IPS DF 6.9 (cell line): Measurements from ENCODE around the gene SMPDL3B.

Experiments
- DNase-seq: peaks from one replicate; pipeline ENCODE4 v3.0.0-alpha.2; 2013; ENCODE audit warnings: low read depth, low spot score
- H3K27ac ChIP-seq: one replicate; pipeline ENCODE4 v1.5.1; 2013; ENCODE audit warnings: low read length, control low read depth
- H3K27me3 ChIP-seq: 2 replicates; pipeline ENCODE4 v1.6.1; 2013; ENCODE audit warnings: mild to moderate bottlenecking, low read length; ENCODE audit not compliant: control insufficient read depth, insufficient read depth
- H3K36me3 ChIP-seq: 2 replicates; pipeline ENCODE4 v1.6.1; 2013; ENCODE audit warnings: low read length; ENCODE audit not compliant: control insufficient read depth, insufficient read depth
- H3K4me1 ChIP-seq: 2 replicates; pipeline ENCODE4 v1.6.1; 2013; ENCODE audit warnings: low read length; ENCODE audit not compliant: control insufficient read depth, insufficient read depth
- H3K4me3 ChIP-seq: 2 replicates; pipeline ENCODE4 v1.5.1; 2013; ENCODE audit warnings: mild to moderate bottlenecking, low read length
- H3K9me3 ChIP-seq: 2 replicates; pipeline ENCODE4 v1.6.1; 2013; ENCODE audit warnings: low read length, inconsistent platforms; ENCODE audit not compliant: control insufficient read depth, insufficient read depth
- whole genome bisulfite sequencing: extraction: QIAGEN DNeasy Blood & Tissue Kit; methylation state at CpG from one replicate; pipeline ENCODE4 v1.1.7; 2013; ENCODE audit warnings: mixed read lengths, missing lambda C conversion rate; ENCODE audit not compliant: insufficient read length, insufficient coverage; 5-methylcytosine and 5-hydroxymethylcytosine counted together

Gene SMPDL3B

DNA sequence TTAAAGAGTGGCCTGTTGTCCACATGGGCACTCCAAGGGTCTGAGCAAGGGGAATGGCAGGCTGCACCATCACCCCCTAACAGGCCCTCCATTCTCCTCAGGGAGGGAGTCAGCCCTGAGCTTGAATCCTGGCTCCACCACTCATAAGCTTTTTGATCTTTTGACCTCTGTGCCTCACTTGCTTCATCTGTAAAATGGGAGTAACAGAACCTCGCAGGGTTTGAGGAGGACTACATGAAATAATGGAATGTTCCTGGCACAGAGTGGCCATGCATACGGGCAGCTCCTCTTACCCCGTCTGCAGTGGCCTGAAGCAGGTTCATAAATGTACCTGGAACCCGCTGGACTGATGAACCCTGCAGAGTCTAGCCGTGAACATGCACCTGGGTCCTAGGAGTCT, 22.9 kb downstream of the SMPDL3B start:
- Histone ChIP-seq H3K27ac (no peak overlapping the region), H3K9me3 (no peaks in the 10 kb centered on the region), H3K4me1 (0 out of 2 replicates have a peak, but pooled peaks cover 5% of the 10 kb centered on the region), H3K4me3 (no peak overlapping the region), H3K27me3 (no peaks in the 10 kb centered on the region), H3K36me3 (peaks cover 14% of the 10 kb centered on the region)
- DNase-seq = no peak
- WGBS = no CpG with 5 or more reads among the region's 5 CpGs

DNA sequence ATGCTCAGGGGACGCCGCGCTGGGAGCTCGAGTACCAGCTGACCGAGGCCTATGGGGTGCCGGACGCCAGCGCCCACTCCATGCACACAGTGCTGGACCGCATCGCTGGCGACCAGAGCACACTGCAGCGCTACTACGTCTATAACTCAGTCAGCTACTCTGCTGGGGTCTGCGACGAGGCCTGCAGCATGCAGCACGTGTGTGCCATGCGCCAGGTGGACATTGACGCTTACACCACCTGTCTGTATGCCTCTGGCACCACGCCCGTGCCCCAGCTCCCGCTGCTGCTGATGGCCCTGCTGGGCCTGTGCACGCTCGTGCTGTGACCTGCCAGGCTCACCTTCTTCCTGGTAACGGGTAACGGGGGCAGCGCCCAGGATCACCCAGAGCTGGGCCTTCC, 23.7 kb downstream of the SMPDL3B start:
- Histone ChIP-seq H3K27ac (no peak overlapping the region), H3K9me3 (no peaks in the 10 kb centered on the region), H3K4me3 (no peak overlapping the region), H3K36me3 (peaks cover 14% of the 10 kb centered on the region), H3K27me3 (no peaks in the 10 kb centered on the region), H3K4me1 (0 out of 2 replicates have a peak, but pooled peaks cover 5% of the 10 kb centered on the region)
- no CpG with 5 or more reads among the region's 26 CpGs for WGBS
- DNase-seq = no peak

DNA sequence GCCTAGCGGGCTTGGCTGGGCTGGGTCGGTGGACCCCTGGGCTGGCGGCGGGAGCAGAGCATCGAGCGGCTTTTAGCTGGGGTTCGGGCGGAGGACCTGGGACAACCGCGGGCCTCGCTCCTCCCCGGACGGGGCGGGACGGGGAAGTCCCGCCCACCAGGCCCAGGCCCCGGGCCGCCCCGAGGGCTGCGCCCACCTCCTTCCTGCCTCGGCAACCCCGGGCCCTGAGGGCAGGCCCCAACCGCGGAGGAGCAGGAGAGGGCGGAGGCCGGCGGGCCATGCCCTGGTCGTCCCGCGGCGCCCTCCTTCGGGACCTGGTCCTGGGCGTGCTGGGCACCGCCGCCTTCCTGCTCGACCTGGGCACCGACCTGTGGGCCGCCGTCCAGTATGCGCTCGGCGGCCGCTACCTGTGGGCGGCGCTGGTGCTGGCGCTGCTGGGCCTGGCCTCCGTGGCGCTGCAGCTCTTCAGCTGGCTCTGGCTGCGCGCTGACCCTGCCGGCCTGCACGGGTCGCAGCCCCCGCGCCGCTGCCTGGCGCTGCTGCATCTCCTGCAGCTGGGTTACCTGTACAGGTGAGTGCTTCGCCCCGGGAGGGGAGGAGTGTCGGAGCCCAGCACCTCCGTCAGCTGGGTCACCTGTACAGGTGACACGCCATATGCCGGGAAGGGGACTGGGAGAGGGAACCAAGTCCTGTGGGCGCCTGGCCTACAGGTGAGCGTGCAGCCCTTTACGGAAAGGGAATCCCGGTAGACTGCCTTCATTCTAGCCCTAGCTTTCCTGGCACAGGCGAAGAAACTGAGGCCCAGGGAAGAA, 25.2 kb downstream of the SMPDL3B start, which contains the start of gene XKR8:
XKR8 (plus strand) TSS at position 182 of the 812 bp plus-strand sequence; CDS start at position 279, 97 bp downstream.
- Histone ChIP-seq H3K27ac (no peak within 1 kb of the TSS), H3K4me3 (peak within 1 kb of the TSS; percentile 64; the same call in 1 of the 2 replicates), H3K27me3 (no peaks in the 10 kb centered on the region), H3K36me3 (peaks cover 7% of the 10 kb centered on the region), H3K4me1 (0 out of 2 replicates have a peak, but pooled peaks cover 5% of the 10 kb centered on the region), H3K9me3 (no peaks in the 10 kb centered on the region)
- WGBS = no CpG with 5 or more reads among the region's 68 CpGs
- no peak for DNase-seq

DNA sequence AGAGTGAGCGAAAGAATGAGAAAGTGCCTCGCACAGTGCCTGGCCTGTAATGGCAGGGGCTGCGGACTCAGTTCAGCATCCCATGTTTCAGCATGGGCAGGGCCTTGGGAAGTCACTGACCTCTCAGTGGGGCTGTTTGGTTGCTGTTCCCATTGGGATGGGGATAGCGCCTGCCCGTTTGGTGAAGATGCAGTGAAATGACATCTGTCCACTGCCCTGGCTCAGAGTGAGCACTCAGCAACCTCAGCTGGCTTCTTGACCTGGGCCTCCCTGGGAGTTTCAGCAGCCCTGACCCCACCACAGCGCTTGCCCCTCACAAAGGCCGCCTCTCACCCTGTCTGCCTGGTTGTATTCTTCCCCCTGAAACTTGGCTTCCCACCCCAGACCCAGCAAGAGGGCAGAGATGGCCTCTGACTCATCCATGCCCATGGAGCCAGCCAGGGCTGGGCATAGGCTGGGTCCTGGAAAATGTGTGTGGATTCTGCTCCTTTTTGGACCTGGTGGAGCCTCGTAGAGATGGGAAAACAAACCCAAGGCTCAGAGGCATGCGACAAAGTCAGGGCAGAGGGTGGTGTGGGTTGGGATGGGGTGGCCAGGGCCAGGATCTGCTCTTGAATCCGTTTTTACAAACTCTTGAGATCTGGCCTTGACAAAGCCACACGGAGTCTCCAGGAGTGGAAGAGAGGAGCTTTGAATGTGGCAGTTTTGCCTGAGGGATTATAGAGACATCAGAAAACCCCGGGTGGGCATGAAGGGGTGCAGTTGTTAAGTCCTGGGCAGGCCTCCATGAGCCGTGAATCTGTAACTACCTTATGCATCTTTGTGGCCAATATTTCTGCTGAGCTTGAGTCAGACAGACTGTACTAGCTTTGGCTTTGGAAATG, 26.2 kb downstream of the SMPDL3B start:
- WGBS = no CpG with 5 or more reads among the region's 13 CpGs
- no peak for DNase-seq
- Histone ChIP-seq H3K27me3 (no peaks in the 10 kb centered on the region), H3K4me3 (peak overlapping the region; percentile 64; the same call in 1 of the 2 replicates), H3K36me3 (peaks cover 5% of the 10 kb centered on the region), H3K9me3 (no peaks in the 10 kb centered on the region), H3K27ac (no peak overlapping the region), H3K4me1 (0 out of 2 replicates have a peak, but pooled peaks cover 5% of the 10 kb centered on the region)

DNA sequence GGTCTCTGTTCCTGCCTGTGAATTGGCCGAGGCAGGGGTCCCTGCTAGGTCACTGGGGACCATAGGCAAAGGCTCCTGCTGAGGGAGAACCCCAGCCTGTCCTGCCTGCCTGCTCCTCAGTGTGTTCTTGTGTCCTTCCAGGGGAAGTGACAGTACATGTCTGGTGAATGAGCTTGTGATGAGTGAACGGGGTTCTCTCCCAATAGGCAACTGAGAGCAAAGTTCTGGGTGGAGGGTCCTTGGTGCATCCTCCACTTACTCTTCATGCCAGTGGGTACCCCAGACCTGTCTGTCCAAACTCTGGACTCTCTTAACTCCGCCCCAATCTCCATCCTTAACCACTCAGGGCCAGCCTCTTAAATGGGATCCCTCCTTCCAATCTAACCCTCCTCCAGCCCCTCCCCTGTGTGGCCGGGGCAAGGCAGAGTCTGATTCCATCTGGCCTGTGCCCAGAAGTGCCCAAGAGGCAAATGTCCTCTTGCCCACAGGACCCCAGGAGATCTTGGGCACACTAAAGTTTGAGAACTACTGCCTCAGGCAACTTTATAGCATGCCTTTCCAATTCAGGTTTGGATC, 26.9 kb downstream of the SMPDL3B start:
- Histone ChIP-seq H3K9me3 (no peaks in the 10 kb centered on the region), H3K27ac (no peak overlapping the region), H3K4me3 (no peak overlapping the region), H3K27me3 (no peaks in the 10 kb centered on the region), H3K4me1 (0 out of 2 replicates have a peak, but pooled peaks cover 5% of the 10 kb centered on the region), H3K36me3 (peaks cover 8% of the 10 kb centered on the region)
- no peak for DNase-seq
- whole genome bisulfite sequencing = no CpG with 5 or more reads among the region's 4 CpGs

DNA sequence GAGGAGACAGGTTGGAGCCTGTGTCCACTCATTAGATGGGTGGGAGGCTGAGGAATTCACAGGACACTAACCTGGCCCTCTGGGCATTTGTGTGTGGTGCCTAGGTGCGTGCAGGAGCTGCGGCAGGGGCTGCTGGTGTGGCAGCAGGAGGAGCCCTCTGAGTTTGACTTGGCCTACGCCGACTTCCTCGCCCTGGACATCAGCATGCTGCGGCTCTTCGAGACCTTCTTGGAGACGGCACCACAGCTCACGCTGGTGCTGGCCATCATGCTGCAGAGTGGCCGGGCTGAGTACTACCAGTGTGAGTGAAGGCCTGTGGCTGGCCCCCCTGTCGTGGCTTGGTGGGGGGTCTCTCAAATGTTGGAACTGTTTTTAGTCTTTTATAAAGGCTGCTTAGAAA, 28.6 kb downstream of the SMPDL3B start:
- DNase-seq = no peak
- Histone ChIP-seq H3K4me1 (0 out of 2 replicates have a peak, but pooled peaks cover 5% of the 10 kb centered on the region), H3K9me3 (no peaks in the 10 kb centered on the region), H3K36me3 (peaks cover 10% of the 10 kb centered on the region), H3K4me3 (no peak overlapping the region), H3K27ac (no peak overlapping the region), H3K27me3 (no peaks in the 10 kb centered on the region)
- WGBS = no CpG with 5 or more reads among the region's 11 CpGs

DNA sequence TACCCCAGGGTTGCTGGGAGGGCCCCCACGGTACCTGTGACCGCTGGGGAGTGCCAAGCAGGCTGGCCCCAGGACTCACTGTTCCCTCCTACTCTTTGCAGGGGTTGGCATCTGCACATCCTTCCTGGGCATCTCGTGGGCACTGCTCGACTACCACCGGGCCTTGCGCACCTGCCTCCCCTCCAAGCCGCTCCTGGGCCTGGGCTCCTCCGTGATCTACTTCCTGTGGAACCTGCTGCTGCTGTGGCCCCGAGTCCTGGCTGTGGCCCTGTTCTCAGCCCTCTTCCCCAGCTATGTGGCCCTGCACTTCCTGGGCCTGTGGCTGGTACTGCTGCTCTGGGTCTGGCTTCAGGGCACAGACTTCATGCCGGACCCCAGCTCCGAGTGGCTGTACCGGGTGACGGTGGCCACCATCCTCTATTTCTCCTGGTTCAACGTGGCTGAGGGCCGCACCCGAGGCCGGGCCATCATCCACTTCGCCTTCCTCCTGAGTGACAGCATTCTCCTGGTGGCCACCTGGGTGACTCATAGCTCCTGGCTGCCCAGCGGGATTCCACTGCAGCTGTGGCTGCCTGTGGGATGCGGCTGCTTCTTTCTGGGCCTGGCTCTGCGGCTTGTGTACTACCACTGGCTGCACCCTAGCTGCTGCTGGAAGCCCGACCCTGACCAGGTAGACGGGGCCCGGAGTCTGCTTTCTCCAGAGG, 31.8 kb downstream of the SMPDL3B start:
- no peak overlapping the region for H3K4me3 ChIP-seq
- H3K9me3 ChIP-seq = no peaks in the 10 kb centered on the region
- no peak overlapping the region for H3K27ac ChIP-seq
- no peaks in the 10 kb centered on the region for H3K27me3 ChIP-seq
- DNase-seq = no peak
- H3K4me1 ChIP-seq = no peaks in the 10 kb centered on the region
- peaks cover 7% of the 10 kb centered on the region; the same call in 1 of the 2 replicates for H3K36me3 ChIP-seq
- WGBS = no CpG with 5 or more reads among the region's 24 CpGs

DNA sequence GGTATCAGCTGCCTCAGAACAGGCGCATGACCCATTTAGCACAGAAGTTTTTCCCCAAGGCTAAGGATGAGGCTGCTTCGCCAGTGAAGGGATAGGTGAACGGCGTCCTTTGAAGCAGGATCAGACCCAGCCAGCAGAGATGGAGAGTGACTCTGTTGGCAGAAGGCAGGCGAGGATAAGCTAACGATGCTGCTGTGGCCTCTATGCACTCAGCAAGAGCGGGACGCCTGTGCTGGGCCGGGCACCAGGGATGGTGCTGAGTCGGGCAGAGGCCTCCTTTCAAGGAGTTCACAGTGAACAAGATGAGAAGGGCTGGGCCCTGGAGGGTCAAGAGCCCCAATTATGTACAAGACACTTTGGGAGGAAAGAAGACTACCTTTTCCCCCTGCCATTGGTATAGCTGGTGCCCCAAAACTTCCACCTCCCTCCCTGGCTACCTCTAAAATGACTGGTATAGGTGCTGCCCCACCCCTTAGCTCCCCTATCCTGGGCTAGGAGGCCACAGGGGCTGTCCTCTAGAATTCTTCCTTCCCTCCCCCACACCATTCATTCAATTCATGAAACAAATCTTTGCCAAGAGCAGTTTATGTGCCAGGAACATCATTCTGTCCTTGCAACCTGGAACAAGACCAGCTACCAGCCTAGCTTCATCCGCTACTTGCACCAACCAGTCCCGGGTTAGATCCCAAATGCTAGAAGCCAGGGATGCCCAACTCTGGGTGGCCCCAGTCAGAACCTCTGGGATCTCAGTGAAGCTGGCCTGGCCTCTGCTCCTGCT, 32.5 kb downstream of the SMPDL3B start:
- no peak overlapping the region for H3K4me3 ChIP-seq
- no peak overlapping the region for H3K27ac ChIP-seq
- no peaks in the 10 kb centered on the region for H3K4me1 ChIP-seq
- no CpG with 5 or more reads among the region's 12 CpGs for WGBS
- no peaks in the 10 kb centered on the region for H3K9me3 ChIP-seq
- no peak for DNase-seq
- peaks cover 7% of the 10 kb centered on the region; the same call in 1 of the 2 replicates for H3K36me3 ChIP-seq
- no peaks in the 10 kb centered on the region for H3K27me3 ChIP-seq

DNA sequence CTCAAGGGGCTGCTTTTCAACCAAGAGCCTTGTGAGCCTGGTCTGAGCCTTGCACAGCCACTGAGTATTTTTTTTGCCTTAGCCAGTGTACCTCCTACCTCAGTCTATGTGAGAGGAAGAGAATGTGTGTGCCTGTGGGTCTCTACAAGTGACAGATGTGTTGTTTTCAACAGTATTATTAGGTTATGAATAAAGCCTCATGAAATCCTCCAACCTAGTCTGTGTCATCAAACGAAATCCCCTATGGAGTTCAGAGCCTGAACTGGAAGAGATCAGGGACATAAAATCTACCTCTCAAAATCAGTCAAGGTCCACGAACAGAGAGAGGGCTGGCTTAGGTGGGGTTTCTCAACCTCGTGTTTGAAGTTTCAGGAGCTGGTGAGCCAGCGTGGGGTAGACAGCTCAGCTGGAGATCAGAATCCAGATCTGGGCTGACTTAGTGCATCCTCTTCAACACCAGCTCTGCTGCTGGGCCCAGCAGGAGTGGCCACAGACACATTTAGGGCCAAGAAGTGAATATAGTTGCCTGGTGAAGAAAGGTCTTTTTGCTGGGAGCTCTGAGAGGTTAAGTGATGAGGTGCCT, 33.2 kb downstream of the SMPDL3B start:
- H3K36me3 ChIP-seq = peaks cover 7% of the 10 kb centered on the region; the same call in 1 of the 2 replicates
- WGBS = no CpG with 5 or more reads among the region's 4 CpGs
- no peak overlapping the region for H3K4me3 ChIP-seq
- no peak for DNase-seq
- no peak overlapping the region for H3K27ac ChIP-seq
- no peaks in the 10 kb centered on the region for H3K4me1 ChIP-seq
- no peaks in the 10 kb centered on the region for H3K9me3 ChIP-seq
- no peaks in the 10 kb centered on the region for H3K27me3 ChIP-seq
